K562 (cell line): ENCODE data around the gene LRRC71. TPM values are rescaled to one million over a fixed set of nuclear protein-coding genes. Genes with fewer than 3 reads are reported as not detected.

Source experiments
- ARID4B ChIP-seq: sonication (generic); formaldehyde crosslinking; IDR thresholded peaks from 2 replicates; pipeline ENCODE4 v1.8.0; 2022; ENCODE audit warnings: mild to moderate bottlenecking, missing genetic modification reagents
- ATF2 ChIP-seq: sonication (generic); formaldehyde crosslinking; IDR thresholded peaks from 2 replicates; pipeline ENCODE4 v1.8.1; 2022; ENCODE audit warnings: missing genetic modification reagents
- BMI1 ChIP-seq: fragments of 150-350 bp; IDR thresholded peaks from 2 replicates; pipeline ENCODE4 v1.6.1; 2014; ENCODE audit warnings: low read length
- EHMT2 ChIP-seq: fragments of 450-650 bp; IDR thresholded peaks from 2 replicates; pipeline ENCODE4 v1.6.1; 2018; ENCODE audit warnings: antibody characterized with exemption
- ETV6 ChIP-seq, 3 experiments: fragments of 150-350 bp in 1 of 3; sonication (generic) in 1 of 3; formaldehyde crosslinking in 1 of 3; IDR thresholded peaks; 2 replicates each; pipeline versions ENCODE4 v1.6.1 to v1.8.0; 2014 to 2022; ENCODE audit warnings: borderline replicate concordance in 2 of 3, low read depth in 2 of 3, antibody characterized with exemption in 1 of 3, low read length in 1 of 3, mild to moderate bottlenecking in 1 of 3, missing genetic modification reagents in 1 of 3
- MEF2A ChIP-seq: IDR thresholded peaks from 2 replicates; pipeline ENCODE4 v1.6.1; 2011; ENCODE audit warnings: low read depth, mild to moderate bottlenecking, low read length, moderate library complexity; ENCODE audit not compliant: control insufficient read depth
- NCOA2 ChIP-seq, 2 experiments: fragments of 450-650 bp; IDR thresholded peaks; 2 replicates each; pipeline ENCODE4 v1.6.1; 2018; ENCODE audit warnings: mild to moderate bottlenecking in 2 of 2, moderate library complexity in 1 of 2; ENCODE audit not compliant: partially characterized antibody in 2 of 2
- RERE ChIP-seq: sonication (generic); formaldehyde crosslinking; IDR thresholded peaks from 2 replicates; pipeline ENCODE4 v1.8.0; 2023; ENCODE audit warnings: missing genetic modification reagents, mild to moderate bottlenecking, borderline replicate concordance
- RUNX1 ChIP-seq: sonication (generic); IDR thresholded peaks from 2 replicates; pipeline ENCODE4 v1.6.1; 2016; ENCODE audit warnings: antibody characterized with exemption, low read depth
- TFAM ChIP-seq: fragments of 250-450 bp; sonication (Bioruptor Pico); conservative IDR thresholded peaks from 2 replicates; pipeline ENCODE4 v1.5.0; 2021; ENCODE audit warnings: mild to moderate bottlenecking, moderate library complexity
- XRCC3 ChIP-seq: fragments of 450-650 bp; IDR thresholded peaks from 2 replicates; pipeline ENCODE4 v1.6.1; 2017; ENCODE audit warnings: mild to moderate bottlenecking, moderate library complexity
- ZC3H4 ChIP-seq: sonication (generic); formaldehyde crosslinking; IDR thresholded peaks from 2 replicates; pipeline ENCODE4 v1.9.0; 2021; ENCODE audit warnings: missing genetic modification reagents, borderline replicate concordance
- ZKSCAN1 ChIP-seq: fragments of 150-350 bp; IDR thresholded peaks from 2 replicates; pipeline ENCODE4 v1.6.1; 2016; ENCODE audit warnings: low read depth, low read length
- polyA plus RNA-seq, 8 experiments: library from polyadenylated mRNA; depleted of rRNA in 4 of 8; stranded (reverse) in 5 of 8; unstranded in 3 of 8; fragments of >200 nt; fragmentation: Nextera tagmentation in 2 of 8; fragmentation: Illumina TruSeq in 1 of 8; extraction: Ambion mirVana in 2 of 8; extraction: Trizol in 1 of 8; gene quantifications; 2 replicates each; pipeline versions ENCODE4 v1.2.1 to v1.2.3, GENCODE V29; 2011 to 2014; ENCODE audit warnings: inconsistent platforms in 1 of 8, missing spikeins in 1 of 8
- total RNA-seq, 7 experiments: library from RNA; depleted of rRNA in 6 of 7; stranded (reverse); fragments of >200 nt in 6 of 7; fragmentation: Illumina TruSeq in 2 of 7; extraction: Trizol in 2 of 7; gene quantifications; 2 replicates each; pipeline versions ENCODE4 v1.2.1 to v1.2.3, GENCODE V29; 2011 to 2021; ENCODE audit warnings: low replicate concordance in 1 of 7

LRRC71 gene
- total and polyA plus RNA-seq, 9 of the 15 experiments (the other 6 are each of a cell fraction or from before 2014, with no cell fraction given): 0.06 to 1.2 (median 0.51) TPM; not detected in 1

GRCh38 chr1:156920233-156921052 is at the start of gene LRRC71 (continued):
- TF ChIP-seq ETV6 (IDR thresholded peaks at IDR 0.05; ENCODE audit: borderline replicate concordance in 1 of 2, low read depth in 2 of 2, low read length in 1 of 2): no peak
- TF ChIP-seq ETV6 (CRISPR knock-in tag; IDR thresholded peaks at IDR 0.05; ENCODE audit: borderline replicate concordance): no peak
- TF ChIP-seq ARID4B (CRISPR knock-in tag): peak; percentile 60; the same call in 1 of the 2 replicates
- TF ChIP-seq ZC3H4 (CRISPR knock-in tag): no peak
- no peak for TF ChIP-seq ATF2 (CRISPR knock-in tag)
- TF ChIP-seq RUNX1: no peak; the same call in 1 of the 2 replicates
- TF ChIP-seq NCOA2 (IDR thresholded peaks at IDR 0.05; ENCODE audit: partially characterized antibody in 2 of 2): no peak
- TF ChIP-seq RERE (CRISPR knock-in tag): no peak
- TF ChIP-seq EHMT2: no peak
- no peak for TF ChIP-seq TFAM
- no peak for TF ChIP-seq XRCC3
- TF ChIP-seq MEF2A: no peak
- TF ChIP-seq ZKSCAN1: no peak
- no peak; the same call in 1 of the 2 replicates for TF ChIP-seq BMI1
